Progenitor cell of endocrine pancreas (in vitro differentiated cells): ENCODE results near the gene CTNNA2. TPM values are rescaled to one million over a fixed set of nuclear protein-coding genes. Genes with fewer than 3 reads are reported as not detected.
A peak's percentile ranks its signal among the peaks of the same experiment; 100 is the strongest.

Experiments
- DNase-seq: peaks from one replicate; pipeline ENCODE4 v3.0.0; 2021; ENCODE audit warnings: low spot score; ENCODE audit not compliant: unreplicated experiment
- H3K27ac Mint-ChIP-seq: 2 replicates; pipeline ENCODE4 v1.8.0; 2021; ENCODE audit warnings: mild to moderate bottlenecking, moderate library complexity, mixed read lengths
- H3K27me3 Mint-ChIP-seq: 2 replicates; pipeline ENCODE4 v1.8.0; 2021; ENCODE audit warnings: mixed read lengths
- H3K36me3 Mint-ChIP-seq: 2 replicates; pipeline ENCODE4 v1.8.0; 2022; ENCODE audit warnings: mixed read lengths; ENCODE audit not compliant: insufficient read depth
- H3K4me1 Mint-ChIP-seq: 2 replicates; pipeline ENCODE4 v1.8.0; 2021; ENCODE audit warnings: low read depth, mixed read lengths
- H3K4me3 Mint-ChIP-seq: 2 replicates; pipeline ENCODE4 v1.8.0; 2021; ENCODE audit warnings: low read depth, mild to moderate bottlenecking, moderate library complexity, mixed read lengths
- H3K9me3 Mint-ChIP-seq: 2 replicates; pipeline ENCODE4 v1.8.0; 2021; ENCODE audit warnings: low read depth, mixed read lengths
- total RNA-seq: library from RNA; stranded (reverse); gene quantifications from 2 replicates; pipeline ENCODE4 v1.2.1, GENCODE V29; 2021
- TF ChIP-seq, protein P1 (sequence below): fragments of 200-600 bp; sonication (generic); IDR thresholded peaks from one replicate; pipeline ENCODE4 v1.5.0; 2021; ENCODE audit warnings: antibody characterized with exemption, mild to moderate bottlenecking; ENCODE audit not compliant: unreplicated experiment

The CTNNA2 gene
- total RNA-seq, 1 donor from 2014 or later, result 10.2 TPM

- Mint-ChIP-seq H3K36me3 (peaks cover 2% of the 10 kb centered on the region), H3K4me3 (no peak overlapping the region), H3K9me3 (peaks cover 12% of the 10 kb centered on the region), H3K27ac (peak overlapping the region; percentile 54), H3K27me3 (no peaks in the 10 kb centered on the region), H3K4me1 (peaks cover 7% of the 10 kb centered on the region)
- TF ChIP-seq, protein P1, sequence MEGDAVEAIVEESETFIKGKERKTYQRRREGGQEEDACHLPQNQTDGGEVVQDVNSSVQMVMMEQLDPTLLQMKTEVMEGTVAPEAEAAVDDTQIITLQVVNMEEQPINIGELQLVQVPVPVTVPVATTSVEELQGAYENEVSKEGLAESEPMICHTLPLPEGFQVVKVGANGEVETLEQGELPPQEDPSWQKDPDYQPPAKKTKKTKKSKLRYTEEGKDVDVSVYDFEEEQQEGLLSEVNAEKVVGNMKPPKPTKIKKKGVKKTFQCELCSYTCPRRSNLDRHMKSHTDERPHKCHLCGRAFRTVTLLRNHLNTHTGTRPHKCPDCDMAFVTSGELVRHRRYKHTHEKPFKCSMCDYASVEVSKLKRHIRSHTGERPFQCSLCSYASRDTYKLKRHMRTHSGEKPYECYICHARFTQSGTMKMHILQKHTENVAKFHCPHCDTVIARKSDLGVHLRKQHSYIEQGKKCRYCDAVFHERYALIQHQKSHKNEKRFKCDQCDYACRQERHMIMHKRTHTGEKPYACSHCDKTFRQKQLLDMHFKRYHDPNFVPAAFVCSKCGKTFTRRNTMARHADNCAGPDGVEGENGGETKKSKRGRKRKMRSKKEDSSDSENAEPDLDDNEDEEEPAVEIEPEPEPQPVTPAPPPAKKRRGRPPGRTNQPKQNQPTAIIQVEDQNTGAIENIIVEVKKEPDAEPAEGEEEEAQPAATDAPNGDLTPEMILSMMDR, result no peak
- no peak for DNase-seq
Observed at GRCh38 chr2:79715338-79715737, 202.5 kb downstream of the CTNNA2 start.

DNA sequence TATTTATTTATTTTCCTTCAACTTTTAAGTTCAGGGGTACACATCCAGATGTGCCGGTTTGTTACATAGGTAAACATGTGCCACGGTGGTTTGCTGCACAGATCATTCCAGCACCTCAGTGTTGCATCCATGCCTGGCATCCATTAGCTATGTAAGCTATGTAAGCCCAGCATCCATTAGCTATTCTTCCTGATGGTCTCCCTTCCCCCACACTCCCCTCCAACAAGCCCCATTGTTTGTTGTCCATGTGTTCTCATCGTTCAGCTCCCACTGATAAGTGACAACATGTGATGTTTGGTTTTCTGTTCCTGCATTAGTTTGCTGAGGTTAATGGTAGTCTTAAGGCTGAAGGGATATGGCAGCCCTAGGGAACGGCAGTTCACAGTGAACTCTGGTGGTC lies 203.4 kb downstream of the CTNNA2 start:
- no peak overlapping the region for H3K27ac Mint-ChIP-seq

GRCh38 chr2:79717364-79718007 lies 204.6 kb downstream of the CTNNA2 start:
- TF ChIP-seq, protein P1, result no peak
- no peak overlapping the region for H3K4me3 Mint-ChIP-seq
- no peaks in the 10 kb centered on the region for H3K27me3 Mint-ChIP-seq
- peaks cover 2% of the 10 kb centered on the region for H3K36me3 Mint-ChIP-seq
- DNase-seq, result no peak
- peaks cover 9% of the 10 kb centered on the region for H3K4me1 Mint-ChIP-seq
- H3K9me3 Mint-ChIP-seq, result peaks cover 12% of the 10 kb centered on the region
- peak overlapping the region; percentile 46 for H3K27ac Mint-ChIP-seq

More for the DNA sequence above, 203.4 kb downstream of the CTNNA2 start:
- Mint-ChIP-seq H3K36me3 (peaks cover 2% of the 10 kb centered on the region), H3K27me3 (no peaks in the 10 kb centered on the region), H3K4me1 (peaks cover 7% of the 10 kb centered on the region), H3K9me3 (peaks cover 12% of the 10 kb centered on the region), H3K4me3 (no peak overlapping the region)
- TF ChIP-seq, protein P1, result no peak
- DNase-seq, result no peak

DNA sequence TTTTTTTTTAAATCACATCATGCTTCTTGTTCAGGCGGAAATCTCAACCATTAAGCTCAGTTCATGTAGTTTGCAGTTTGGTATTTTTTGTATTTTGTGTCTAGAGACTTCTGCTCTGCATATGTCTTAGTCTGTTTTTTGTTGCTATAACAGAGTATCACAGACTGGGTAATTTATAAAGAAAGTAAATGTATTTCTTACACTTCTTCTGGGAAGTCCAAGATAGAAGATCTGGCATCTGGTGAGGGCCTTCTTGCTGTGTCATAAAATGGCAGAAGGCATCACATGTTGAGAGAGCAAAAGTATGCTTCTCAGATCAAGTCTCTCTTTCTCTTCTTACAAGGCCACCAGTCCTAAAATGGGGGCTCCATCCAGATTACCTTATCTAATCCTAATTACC lies 208.2 kb downstream of the CTNNA2 start:
- Mint-ChIP-seq H3K36me3 (no peaks in the 10 kb centered on the region), H3K4me3 (no peak overlapping the region), H3K9me3 (peaks cover 3% of the 10 kb centered on the region), H3K27me3 (peaks cover 4% of the 10 kb centered on the region), H3K27ac (no peak overlapping the region), H3K4me1 (peaks cover 10% of the 10 kb centered on the region)
- TF ChIP-seq, protein P1, result no peak
- DNase-seq, result no peak

- no peak overlapping the region for H3K4me3 Mint-ChIP-seq
- no peak for DNase-seq
- TF ChIP-seq, protein P1, result no peak
- no peak overlapping the region for H3K27ac Mint-ChIP-seq
- no peaks in the 10 kb centered on the region for H3K36me3 Mint-ChIP-seq
- H3K9me3 Mint-ChIP-seq, result peaks cover 3% of the 10 kb centered on the region
- peaks cover 4% of the 10 kb centered on the region for H3K27me3 Mint-ChIP-seq
- peaks cover 4% of the 10 kb centered on the region for H3K4me1 Mint-ChIP-seq
Observed at GRCh38 chr2:79721966-79722365, 209.1 kb downstream of the CTNNA2 start.
